ENCODE results near the gene INPP1. TPM values are rescaled to one million over a fixed set of nuclear protein-coding genes. Genes with fewer than 3 reads are reported as not detected.

The INPP1 gene
- total RNA-seq, 1 donor from 2014 or later = 41.7 TPM

DNA sequence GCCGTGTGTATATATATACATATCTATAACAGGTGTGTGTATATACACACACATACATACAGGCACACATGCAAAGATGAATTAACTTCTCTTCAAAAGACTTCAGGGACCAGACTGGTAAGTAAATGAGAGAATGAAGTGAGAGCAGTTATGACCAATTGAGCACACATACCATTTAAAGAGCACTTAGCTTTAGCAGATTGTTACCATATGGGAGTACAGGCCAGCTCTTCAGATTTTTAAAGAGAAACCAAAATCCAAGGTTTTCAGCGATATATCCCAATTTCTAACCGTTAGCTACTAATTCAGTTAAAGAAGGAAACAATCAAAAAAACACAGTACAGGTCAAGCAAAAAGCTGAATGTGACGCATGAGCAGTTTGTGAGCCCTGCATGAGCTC, 23.7 kb downstream of the INPP1 start:
- H3K4me3 Mint-ChIP-seq (ENCODE audit: unreplicated experiment) = no peak overlapping the region

GRCh38 chr2:190369635-190370034, 26.2 kb downstream of the INPP1 start:
- H3K36me3 Mint-ChIP-seq (ENCODE audit: unreplicated experiment) = no peaks in the 10 kb centered on the region
- TF ChIP-seq CTCF (IDR thresholded peaks at IDR 0.05; ENCODE audit: partially characterized antibody, unreplicated experiment) = no peak
- DNase-seq = no peak
- no peak overlapping the region for H3K27ac Mint-ChIP-seq (ENCODE audit: unreplicated experiment)
- H3K27me3 Mint-ChIP-seq (ENCODE audit: unreplicated experiment) = no peaks in the 10 kb centered on the region
- H3K9me3 Mint-ChIP-seq (ENCODE audit: unreplicated experiment) = peaks cover 2% of the 10 kb centered on the region
- no peak overlapping the region for H3K4me3 Mint-ChIP-seq (ENCODE audit: unreplicated experiment)
- H3K4me1 Mint-ChIP-seq (ENCODE audit: low read depth, unreplicated experiment) = peaks cover 9% of the 10 kb centered on the region

More for the DNA sequence above, 23.7 kb downstream of the INPP1 start:
- DNase-seq = no peak
- H3K4me1 Mint-ChIP-seq (ENCODE audit: low read depth, unreplicated experiment) = peaks cover 9% of the 10 kb centered on the region
- peaks cover 2% of the 10 kb centered on the region for H3K9me3 Mint-ChIP-seq (ENCODE audit: unreplicated experiment)
- H3K27ac Mint-ChIP-seq (ENCODE audit: unreplicated experiment) = peak overlapping the region; percentile 24
- no peaks in the 10 kb centered on the region for H3K27me3 Mint-ChIP-seq (ENCODE audit: unreplicated experiment)
- no peaks in the 10 kb centered on the region for H3K36me3 Mint-ChIP-seq (ENCODE audit: unreplicated experiment)
- TF ChIP-seq CTCF (IDR thresholded peaks at IDR 0.05; ENCODE audit: partially characterized antibody, unreplicated experiment) = no peak

- Mint-ChIP-seq H3K4me1 (ENCODE audit: low read depth, unreplicated experiment) (peaks cover 17% of the 10 kb centered on the region), H3K27ac (ENCODE audit: unreplicated experiment) (no peak overlapping the region), H3K27me3 (ENCODE audit: unreplicated experiment) (peaks cover 4% of the 10 kb centered on the region)
These were observed 32.7 kb downstream of the INPP1 start for GRCh38 chr2:190376083-190376482.

DNA sequence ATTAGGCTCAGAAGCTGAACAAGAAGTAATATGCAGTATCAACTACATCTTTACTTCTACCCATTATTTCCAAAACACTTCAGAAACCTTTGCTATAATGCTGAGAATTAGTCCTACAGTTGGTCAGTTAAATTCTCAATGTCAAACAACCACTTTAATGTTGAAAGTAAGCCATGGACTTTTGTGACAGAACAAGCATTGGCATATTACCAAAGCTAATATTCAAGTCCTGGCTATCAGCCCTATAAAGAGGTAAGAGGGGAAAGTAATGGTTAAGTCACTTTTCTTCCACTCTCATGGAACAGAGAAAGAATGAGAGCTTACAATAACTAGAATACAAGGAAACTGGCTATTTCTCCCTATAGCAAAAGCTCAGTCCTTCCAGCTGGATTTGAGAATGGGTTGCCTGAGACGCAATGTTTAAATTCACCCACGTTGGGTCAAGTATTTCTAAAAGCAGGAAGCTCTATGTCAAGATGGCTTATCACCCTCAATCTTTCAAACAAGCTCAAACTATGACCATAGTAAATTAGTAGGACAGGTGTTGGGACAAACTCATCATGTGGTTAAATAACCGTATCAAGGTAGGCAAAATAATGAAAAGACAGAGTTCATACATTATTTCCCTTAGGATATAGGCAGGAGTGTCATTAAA, 33.3 kb downstream of the INPP1 start:
- Mint-ChIP-seq H3K27me3 (ENCODE audit: unreplicated experiment) (peaks cover 4% of the 10 kb centered on the region), H3K4me3 (ENCODE audit: unreplicated experiment) (no peak overlapping the region), H3K4me1 (ENCODE audit: low read depth, unreplicated experiment) (peaks cover 17% of the 10 kb centered on the region), H3K27ac (ENCODE audit: unreplicated experiment) (no peak overlapping the region), H3K9me3 (ENCODE audit: unreplicated experiment) (peaks cover 6% of the 10 kb centered on the region), H3K36me3 (ENCODE audit: unreplicated experiment) (no peaks in the 10 kb centered on the region)
- DNase-seq = no peak
- TF ChIP-seq CTCF (IDR thresholded peaks at IDR 0.05; ENCODE audit: partially characterized antibody, unreplicated experiment) = no peak

More at GRCh38 chr2:190376083-190376482, 32.7 kb downstream of the INPP1 start:
- DNase-seq = no peak
- Mint-ChIP-seq H3K4me3 (ENCODE audit: unreplicated experiment) (no peak overlapping the region), H3K36me3 (ENCODE audit: unreplicated experiment) (no peaks in the 10 kb centered on the region), H3K9me3 (ENCODE audit: unreplicated experiment) (peaks cover 6% of the 10 kb centered on the region)
- no peak for TF ChIP-seq CTCF (IDR thresholded peaks at IDR 0.05; ENCODE audit: partially characterized antibody, unreplicated experiment)

- peak overlapping the region; percentile 96 for H3K27ac Mint-ChIP-seq (ENCODE audit: unreplicated experiment)
- peaks cover 6% of the 10 kb centered on the region for H3K9me3 Mint-ChIP-seq (ENCODE audit: unreplicated experiment)
- H3K4me1 Mint-ChIP-seq (ENCODE audit: low read depth, unreplicated experiment) = peaks cover 17% of the 10 kb centered on the region
- peaks cover 4% of the 10 kb centered on the region for H3K27me3 Mint-ChIP-seq (ENCODE audit: unreplicated experiment)
- no peaks in the 10 kb centered on the region for H3K36me3 Mint-ChIP-seq (ENCODE audit: unreplicated experiment)
- TF ChIP-seq CTCF (IDR thresholded peaks at IDR 0.05; ENCODE audit: partially characterized antibody, unreplicated experiment) = no peak
- no peak for DNase-seq
- H3K4me3 Mint-ChIP-seq (ENCODE audit: unreplicated experiment) = peak overlapping the region; percentile 80
These were observed 35.5 kb downstream of the INPP1 start for GRCh38 chr2:190378880-190379237.

Data from glutamatergic neuron (in vitro differentiated cells).